Left lung (tissue), 10 donors: ENCODE measurements around the gene GSTM5. TPM values are rescaled to one million over a fixed set of nuclear protein-coding genes. Genes with fewer than 3 reads are reported as not detected.

Source experiments
- ATAC-seq: fragments of 200-7000 bp; cut with Tn5 transposase; one replicate; pipeline ENCODE4 v1.9.1; 2020; ENCODE audit warnings: moderate library complexity
- DNase-seq, 4 donors: peaks; one replicate each; pipeline ENCODE4 v3.0.0-alpha.2; 2013 to 2020
- H3K27ac ChIP-seq, 2 donors: fragments of 200-600 bp; sonication (generic) in 1 of 2; one replicate each; pipeline versions ENCODE4 v1.5.0 to v1.8.0; 2020 to 2021
- H3K27me3 ChIP-seq, 2 donors: fragments of 200-600 bp; sonication (generic) in 1 of 2; one replicate each; pipeline versions ENCODE4 v1.5.0 to v1.8.0; 2020 to 2021
- H3K36me3 ChIP-seq, 2 donors: fragments of 200-600 bp; sonication (generic) in 1 of 2; one replicate each; pipeline versions ENCODE4 v1.5.0 to v1.8.0; 2020 to 2021
- H3K4me1 ChIP-seq, 2 donors: fragments of 200-600 bp; one replicate each; pipeline ENCODE4 v1.8.0; 2021
- H3K4me3 ChIP-seq, 2 donors: fragments of 200-600 bp; sonication (generic) in 1 of 2; one replicate each; pipeline versions ENCODE4 v1.5.0 to v1.8.0; 2020 to 2021; ENCODE audit warnings: mild to moderate bottlenecking in 1 of 2
- H3K9me3 ChIP-seq, 2 donors: fragments of 200-600 bp; sonication (generic) in 1 of 2; one replicate each; pipeline versions ENCODE4 v1.5.0 to v1.8.0; 2020 to 2021
- CTCF ChIP-seq, 2 donors: fragments of 200-600 bp; sonication (generic) in 1 of 2; IDR thresholded peaks; one replicate each; pipeline versions ENCODE4 v1.5.0 to v1.8.0; 2021; ENCODE audit warnings: antibody characterized with exemption in 2 of 2
- intact Hi-C, 2 donors: fragments of 100-400 bp; cut with DNase I; formaldehyde crosslinking; loops; one replicate each; pipeline versions ENCODE4 v1.11.2 to v1.14.2; 2022
- polyA plus RNA-seq, 6 donors: library from polyadenylated mRNA; unstranded; fragments of 120-200 nt; gene quantifications; one replicate each; pipeline ENCODE4 v1.2.1, GENCODE V29; 2013; ENCODE audit not compliant: insufficient read length in 6 of 6
- total RNA-seq, 2 donors: library from RNA; stranded (reverse); fragmentation: NEBNext Ultra II Directional; extraction: Animal tissue kit (Norgen Biotek cat#: 25700); gene quantifications; one replicate each; pipeline ENCODE4 v1.2.1, GENCODE V29; 2021
- donor health status: DM: no; HTN: yes; CAD: no.
- donor health status: DM: no; HTN: no; CAD: no.

GSTM5 gene
- total and polyA plus RNA-seq, 8 donors: 8.4 to 91.2 (median 60.1) TPM

DNA sequence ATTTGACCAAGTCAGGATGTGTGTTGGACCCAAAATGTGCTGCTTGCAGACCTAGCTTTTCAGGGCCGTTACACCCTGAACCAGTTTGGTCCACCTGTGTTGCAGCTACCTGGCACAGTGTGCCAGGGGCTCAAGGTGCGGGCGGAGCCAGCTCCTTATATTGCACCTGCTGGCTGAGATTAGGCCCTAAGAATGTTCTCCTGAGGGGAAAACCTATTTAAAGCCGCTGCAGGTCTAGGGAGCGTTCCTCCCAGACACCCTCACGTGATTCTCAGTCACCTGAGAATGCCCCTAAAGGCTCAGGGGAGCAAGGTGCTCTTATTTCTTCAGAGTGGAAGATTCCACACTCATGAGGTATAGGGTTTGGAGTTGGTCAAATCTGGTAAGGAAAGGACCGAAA is 16.8 kb downstream of the GSTM5 start:
- ATAC-seq (no peak), DNase-seq (peak in 1 of 4 donors; percentile 41)
- Histone ChIP-seq H3K27ac (no peak overlapping the region), H3K4me1 (no peaks in the 10 kb centered on the region), H3K36me3 (no peaks in the 10 kb centered on the region), H3K27me3 (no peaks in the 10 kb centered on the region), H3K9me3 (no peaks in the 10 kb centered on the region), H3K4me3 (no peak overlapping the region)
- intact Hi-C loops: no loop called here
- no peak for TF ChIP-seq CTCF (IDR thresholded peaks at IDR 0.05)

GRCh38 chr1:109730666-109731065 is 18.6 kb downstream of the GSTM5 start:
- Histone ChIP-seq H3K4me1 (no peaks in the 10 kb centered on the region), H3K4me3 (no peak overlapping the region), H3K27me3 (no peaks in the 10 kb centered on the region), H3K9me3 (peaks cover 0 to 3% of the 10 kb centered on the region in 2 donors), H3K27ac (no peak overlapping the region), H3K36me3 (no peaks in the 10 kb centered on the region)
- ATAC-seq (no peak), DNase-seq (no peak)
- no peak for TF ChIP-seq CTCF (IDR thresholded peaks at IDR 0.05)
- intact Hi-C loops: no loop called here

- Histone ChIP-seq H3K27me3 (no peaks in the 10 kb centered on the region), H3K36me3 (no peaks in the 10 kb centered on the region), H3K9me3 (peaks cover 0 to 3% of the 10 kb centered on the region in 2 donors), H3K4me3 (no peak overlapping the region), H3K27ac (no peak overlapping the region), H3K4me1 (no peaks in the 10 kb centered on the region)
- DNase-seq (no peak), ATAC-seq (no peak)
- no peak for TF ChIP-seq CTCF (IDR thresholded peaks at IDR 0.05)
- intact Hi-C loops: no loop called here
Observed at GRCh38 chr1:109732390-109732881, 20.4 kb downstream of the GSTM5 start.

- H3K27me3 ChIP-seq: no peaks in the 10 kb centered on the region
- H3K36me3 ChIP-seq: no peaks in the 10 kb centered on the region
- no peak for TF ChIP-seq CTCF (IDR thresholded peaks at IDR 0.05)
- H3K9me3 ChIP-seq: peaks cover 0 to 3% of the 10 kb centered on the region in 2 donors
- no peak overlapping the region for H3K4me3 ChIP-seq
- DNase-seq (no peak), ATAC-seq (no peak)
- no peak overlapping the region for H3K27ac ChIP-seq
- intact Hi-C loops: no loop called here
- H3K4me1 ChIP-seq: no peaks in the 10 kb centered on the region
Observed at GRCh38 chr1:109733236-109733870, 21.3 kb downstream of the GSTM5 start.

DNA sequence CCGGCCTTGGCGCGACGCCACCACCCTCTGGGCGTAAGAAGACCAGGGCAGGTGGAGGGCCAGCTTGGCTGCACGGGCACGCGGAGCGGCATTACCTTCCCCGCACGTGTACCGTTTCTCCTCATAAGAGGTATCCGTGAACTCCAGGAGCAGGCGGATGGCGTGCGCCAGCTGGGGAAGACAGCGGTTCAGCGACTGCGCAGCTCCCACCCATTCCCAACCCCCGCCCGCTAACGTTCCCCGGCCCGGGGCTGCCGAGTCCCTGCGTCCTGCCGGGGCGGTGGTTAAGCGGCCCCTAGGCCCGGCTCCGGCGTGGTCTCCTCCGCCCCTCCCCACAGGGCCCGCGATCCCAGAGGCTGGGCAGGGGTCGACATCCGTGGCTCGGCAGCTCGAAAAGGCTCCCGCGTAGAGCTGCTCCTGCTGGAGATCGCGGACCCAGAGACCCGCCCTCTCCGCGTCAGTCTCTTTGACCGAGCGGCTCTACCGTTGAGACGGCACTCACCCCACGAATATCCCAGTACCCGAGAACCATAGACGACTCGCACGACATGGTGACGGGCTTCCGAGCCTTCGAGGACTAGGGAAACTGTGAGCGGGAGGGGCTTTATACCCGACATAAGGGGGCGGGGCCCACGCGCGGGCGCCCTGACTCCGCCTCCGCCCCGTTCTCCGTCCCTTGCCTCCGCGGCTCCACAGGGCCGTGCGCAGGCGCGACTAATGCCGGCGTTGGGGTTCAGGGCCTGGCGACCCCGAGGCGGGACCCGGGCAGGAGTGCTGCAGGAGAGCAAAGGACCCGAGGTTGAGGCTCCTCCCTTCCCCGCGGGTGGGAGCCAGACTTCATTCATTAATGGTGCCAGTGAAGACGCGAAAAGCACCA is 27.9 kb downstream of the GSTM5 start:
- Histone ChIP-seq H3K36me3 (no peaks in the 10 kb centered on the region), H3K27me3 (peaks cover 7 to 22% of the 10 kb centered on the region in 2 donors), H3K4me3 (peak overlapping the region; percentile 53 to 69), H3K9me3 (no peaks in the 10 kb centered on the region), H3K4me1 (peaks cover 5 to 18% of the 10 kb centered on the region in 2 donors), H3K27ac (peak overlapping the region in 1 of 2 donors; percentile 72)
- DNase-seq (peak; percentile 69 to 96 (median 86)), ATAC-seq (peak; percentile 99)
- TF ChIP-seq CTCF (IDR thresholded peaks at IDR 0.05): no peak
- intact Hi-C loops: no loop called here
